Type B pancreatic cell (in vitro differentiated cells): ENCODE measurements around the gene C10orf95. TPM values are rescaled to one million over a fixed set of nuclear protein-coding genes. Genes with fewer than 3 reads are reported as not detected.

Experiments
- DNase-seq: peaks from one replicate; pipeline ENCODE4 v3.0.0; 2021; ENCODE audit warnings: mixed read lengths; ENCODE audit not compliant: unreplicated experiment; ENCODE audit errors: extremely low spot score
- H3K27ac Mint-ChIP-seq: 2 replicates; pipeline ENCODE4 v1.8.0; 2021; ENCODE audit warnings: mild to moderate bottlenecking, mixed read lengths
- H3K27me3 Mint-ChIP-seq: 2 replicates; pipeline ENCODE4 v1.8.0; 2021; ENCODE audit warnings: mixed read lengths
- H3K36me3 Mint-ChIP-seq: 2 replicates; pipeline ENCODE4 v1.8.0; 2021; ENCODE audit warnings: mixed read lengths
- H3K4me1 Mint-ChIP-seq: one replicate; pipeline ENCODE4 v1.8.0; 2021; ENCODE audit warnings: mixed read lengths; ENCODE audit not compliant: unreplicated experiment
- H3K4me3 Mint-ChIP-seq: 2 replicates; pipeline ENCODE4 v1.8.0; 2021; ENCODE audit warnings: mild to moderate bottlenecking, mixed read lengths
- H3K9me3 Mint-ChIP-seq: 2 replicates; pipeline ENCODE4 v1.8.0; 2021; ENCODE audit warnings: mixed read lengths
- CTCF ChIP-seq: fragments of 200-600 bp; sonication (generic); conservative IDR thresholded peaks from 2 replicates; pipeline ENCODE4 v1.5.0; 2021; ENCODE audit warnings: antibody characterized with exemption, mild to moderate bottlenecking
- total RNA-seq: library from RNA; stranded (reverse); gene quantifications from 2 replicates; pipeline ENCODE4 v1.2.1, GENCODE V29; 2021; ENCODE audit warnings: low replicate concordance

C10orf95 gene
- total RNA-seq, 1 donor from 2014 or later = 0.75 TPM

DNA sequence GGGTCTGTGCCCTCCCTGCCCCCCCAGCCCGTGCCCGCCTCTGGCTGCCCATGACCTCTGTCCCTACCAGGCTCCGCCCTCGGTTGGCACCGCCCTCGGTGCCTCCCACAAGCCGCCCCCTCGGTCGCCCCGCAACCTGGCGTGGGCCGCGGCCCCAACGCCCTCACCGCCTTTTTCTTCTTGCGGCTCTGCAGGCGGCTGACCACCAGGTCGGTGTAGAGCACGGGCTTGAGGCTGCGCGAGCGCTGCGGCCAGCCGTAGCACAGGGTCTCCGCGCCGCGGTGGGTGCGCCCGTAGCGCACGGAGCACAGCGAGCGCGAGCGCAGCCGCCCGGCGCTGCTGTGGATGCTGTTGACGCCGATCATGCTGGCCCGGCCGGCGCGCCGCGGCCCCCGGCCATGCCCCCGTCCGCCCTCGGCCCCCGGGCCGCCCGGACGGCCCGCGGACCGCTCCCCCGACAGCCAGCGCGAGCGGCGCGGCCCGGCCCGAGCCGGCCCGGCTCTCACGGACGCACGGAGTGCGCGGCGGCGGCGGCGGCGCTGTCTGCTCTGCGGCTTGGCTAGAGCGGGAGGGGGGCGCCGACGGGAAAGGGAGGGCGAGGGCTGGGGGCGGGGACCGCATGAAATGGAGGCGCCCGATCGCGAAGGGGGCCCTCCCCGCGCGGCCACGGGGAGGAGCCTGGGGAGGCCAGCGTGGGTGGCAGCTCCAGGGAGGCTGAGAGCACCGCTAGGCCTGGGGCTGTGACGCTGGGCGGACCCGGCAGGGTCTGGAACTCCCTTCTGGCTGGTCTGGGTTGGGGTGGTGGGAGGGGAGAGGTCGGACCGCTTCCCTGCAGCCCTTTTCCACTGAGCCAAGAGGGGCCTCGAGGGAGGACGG, 42.4 kb downstream of the C10orf95 start:
- Mint-ChIP-seq H3K4me3 (peak overlapping the region; percentile 82), H3K27me3 (peaks cover 69% of the 10 kb centered on the region), H3K9me3 (no peaks in the 10 kb centered on the region), H3K36me3 (peaks cover 4% of the 10 kb centered on the region), H3K4me1 (peaks cover 18% of the 10 kb centered on the region), H3K27ac (peak overlapping the region; percentile 20)
- TF ChIP-seq CTCF = no peak
- peak; percentile 70 for DNase-seq

DNA sequence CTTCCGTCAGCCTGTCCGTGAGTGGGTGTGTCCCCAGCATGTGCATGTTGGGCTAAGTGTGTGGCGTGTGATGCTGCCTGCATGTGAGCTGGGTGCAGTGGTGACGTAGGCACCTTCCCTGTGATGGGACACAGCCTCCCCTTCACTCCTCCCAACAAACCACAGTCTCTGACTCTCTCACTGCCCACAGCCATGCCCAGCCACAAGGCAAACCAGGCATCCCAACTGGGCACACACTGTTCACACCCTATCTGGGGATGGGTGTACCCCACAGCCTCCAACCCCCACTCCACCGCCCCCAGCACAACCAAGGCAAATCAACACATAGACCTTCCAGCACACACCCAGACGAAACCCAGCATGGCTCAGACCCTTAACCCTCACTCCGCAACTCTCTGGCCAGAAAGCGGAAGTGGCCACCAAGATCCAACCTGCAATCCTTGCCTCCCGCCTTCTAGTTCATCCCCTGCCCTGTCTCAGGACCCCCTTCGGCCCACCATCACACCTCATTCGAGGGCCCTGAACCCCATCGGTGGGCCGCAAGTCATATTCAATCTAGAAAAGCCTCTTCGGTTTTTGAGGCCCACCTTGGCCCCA, 43.1 kb downstream of the C10orf95 start:
- Mint-ChIP-seq H3K4me1 (peaks cover 17% of the 10 kb centered on the region), H3K27ac (peak overlapping the region; percentile 19), H3K4me3 (peak overlapping the region; percentile 70), H3K9me3 (no peaks in the 10 kb centered on the region), H3K27me3 (peaks cover 66% of the 10 kb centered on the region), H3K36me3 (peaks cover 4% of the 10 kb centered on the region)
- DNase-seq = no peak
- no peak for TF ChIP-seq CTCF

DNA sequence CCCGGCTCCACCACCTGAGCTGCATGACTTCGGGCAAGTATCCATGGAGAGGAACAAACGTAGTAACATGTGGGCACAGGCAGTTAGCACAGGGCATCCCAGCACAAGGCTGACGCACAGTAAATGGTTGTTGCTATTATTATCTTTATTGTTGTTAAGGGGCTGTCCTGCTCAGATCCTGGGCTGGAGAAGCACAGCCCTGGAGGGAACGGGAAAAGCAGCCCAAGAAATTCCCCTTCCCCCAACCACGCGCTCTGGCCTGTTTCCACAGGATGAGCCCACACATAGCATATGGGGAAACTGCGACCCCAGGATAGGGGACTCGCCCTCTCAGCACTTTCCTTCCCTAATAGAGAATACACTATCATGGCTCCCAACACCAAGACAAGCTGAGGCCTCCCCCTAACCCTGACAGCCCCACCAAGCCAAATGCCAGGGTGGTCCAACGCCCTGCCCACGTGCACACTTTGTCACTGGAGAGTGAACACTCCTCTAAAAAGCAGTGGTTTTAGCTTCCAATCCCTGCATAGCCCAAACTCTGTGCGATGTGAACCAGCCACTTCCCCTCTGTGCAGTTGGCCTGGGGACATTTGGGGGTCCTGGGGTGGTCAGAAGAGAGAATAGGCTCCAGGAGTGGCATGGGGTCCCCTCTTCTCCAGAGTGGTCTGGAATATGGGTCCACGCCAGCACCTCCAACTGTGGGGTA, 43.8 kb downstream of the C10orf95 start:
- Mint-ChIP-seq H3K4me1 (peaks cover 14% of the 10 kb centered on the region), H3K36me3 (peaks cover 4% of the 10 kb centered on the region), H3K4me3 (peak overlapping the region; percentile 70), H3K27me3 (peaks cover 59% of the 10 kb centered on the region), H3K9me3 (no peaks in the 10 kb centered on the region), H3K27ac (no peak overlapping the region)
- no peak for DNase-seq
- TF ChIP-seq CTCF = no peak

DNA sequence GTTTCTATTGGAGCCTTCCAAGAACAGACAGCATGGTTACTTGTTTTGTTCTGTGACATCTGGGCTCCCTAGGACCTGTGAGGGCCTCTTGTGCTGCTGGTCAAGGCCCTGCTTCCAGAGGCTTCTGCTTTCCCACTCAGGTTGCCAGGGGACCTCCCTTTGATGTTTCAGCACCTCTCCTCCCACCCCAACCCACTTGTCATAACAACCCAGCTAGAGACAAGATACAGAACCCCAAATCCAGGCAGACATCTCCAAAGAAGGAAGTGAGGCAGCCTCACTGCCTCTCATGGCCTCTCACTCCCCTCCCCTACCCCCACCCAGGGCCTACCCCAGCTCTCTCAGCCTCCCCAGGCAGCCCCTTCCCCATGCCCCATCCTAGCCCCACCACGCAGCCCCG, 44.5 kb downstream of the C10orf95 start:
- TF ChIP-seq CTCF = no peak
- H3K27me3 Mint-ChIP-seq = peaks cover 52% of the 10 kb centered on the region
- no peak overlapping the region for H3K27ac Mint-ChIP-seq
- H3K4me1 Mint-ChIP-seq = peaks cover 14% of the 10 kb centered on the region
- H3K4me3 Mint-ChIP-seq = peak overlapping the region; percentile 59
- DNase-seq = no peak
- peaks cover 4% of the 10 kb centered on the region for H3K36me3 Mint-ChIP-seq
- H3K9me3 Mint-ChIP-seq = no peaks in the 10 kb centered on the region

DNA sequence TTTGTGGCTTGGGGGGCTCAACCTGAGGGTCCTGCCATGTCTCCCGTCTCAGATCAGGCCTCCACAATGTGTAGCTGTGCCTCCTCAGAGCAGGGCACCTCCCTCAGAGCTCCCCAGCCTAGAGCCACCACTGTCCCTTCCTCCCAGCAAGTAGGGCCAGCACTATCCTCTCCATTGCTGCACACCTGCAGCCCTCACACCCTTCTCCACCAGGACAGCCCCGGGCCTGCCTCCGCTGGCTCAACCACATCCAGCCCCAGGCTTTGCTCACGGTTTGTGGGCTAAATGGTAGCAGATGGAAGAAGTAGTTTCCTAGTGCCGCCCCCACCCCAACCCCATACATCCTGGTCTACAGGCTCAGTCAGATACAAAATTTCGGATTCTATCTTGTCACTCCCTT, 45.7 kb downstream of the C10orf95 start:
- H3K27ac Mint-ChIP-seq = peak overlapping the region; percentile 58
- no peak for DNase-seq

More for the DNA sequence above, 45.7 kb downstream of the C10orf95 start:
- Mint-ChIP-seq H3K36me3 (peaks cover 4% of the 10 kb centered on the region), H3K9me3 (no peaks in the 10 kb centered on the region), H3K4me3 (no peak overlapping the region), H3K27me3 (peaks cover 40% of the 10 kb centered on the region), H3K4me1 (peaks cover 8% of the 10 kb centered on the region)
- no peak for TF ChIP-seq CTCF
